Stimulated activated CD8-positive, alpha-beta memory T cell treated with anti-CD3 and anti-CD28 coated beads, Interleukin-4, amount 100 ng/mL, for 24 hours (primary cell): ENCODE data around the gene LY9.

Experiments
- DNase-seq: peaks from one replicate; pipeline ENCODE4 v3.0.0-alpha.2; 2020; ENCODE audit warnings: low read depth

LY9 gene

GRCh38 chr1:160836981-160837557, 41.1 kb downstream of the LY9 start:
- DNase-seq, result no peak

GRCh38 chr1:160837558-160838205, 41.7 kb downstream of the LY9 start:
- DNase-seq, result peak; percentile 67

GRCh38 chr1:160838888-160839287, 42.9 kb downstream of the LY9 start:
- DNase-seq, result no peak

- DNase-seq, result no peak
Measured at GRCh38 chr1:160839746-160840145, 43.8 kb downstream of the LY9 start.

GRCh38 chr1:160841079-160841478, 45.1 kb downstream of the LY9 start:
- no peak for DNase-seq

GRCh38 chr1:160844447-160845232, 48.7 kb downstream of the LY9 start:
- no peak for DNase-seq

- DNase-seq, result no peak
Measured at GRCh38 chr1:160846281-160846680, 50.3 kb downstream of the LY9 start.

- DNase-seq, result no peak
Measured at GRCh38 chr1:160850541-160850940, 54.6 kb downstream of the LY9 start.

GRCh38 chr1:160850993-160851392, 55.0 kb downstream of the LY9 start:
- no peak for DNase-seq

- no peak for DNase-seq
Measured at GRCh38 chr1:160853014-160853413, 57.0 kb downstream of the LY9 start.

- no peak for DNase-seq
Measured at GRCh38 chr1:160853754-160854153, 57.8 kb downstream of the LY9 start.

GRCh38 chr1:160855181-160855981, 59.4 kb downstream of the LY9 start:
- DNase-seq, result no peak

GRCh38 chr1:160858097-160858496, 62.1 kb downstream of the LY9 start:
- DNase-seq, result no peak

- DNase-seq, result no peak
Measured at GRCh38 chr1:160858507-160858906, 62.5 kb downstream of the LY9 start.

- no peak for DNase-seq
Measured at GRCh38 chr1:160859166-160859565, 63.2 kb downstream of the LY9 start.

- DNase-seq, result no peak
Measured at GRCh38 chr1:160860840-160861505, 65.0 kb downstream of the LY9 start.

- DNase-seq, result peak; percentile 56
Measured at GRCh38 chr1:160862203-160863060, 66.5 kb downstream of the LY9 start, which contains the start of gene CD244. CD244 (minus strand) TSS chr1:160862887; CDS start chr1:160862677, 210 bp downstream.

- DNase-seq, result no peak
Measured at GRCh38 chr1:160863061-160863773, 67.2 kb downstream of the LY9 start.

- no peak for DNase-seq
Measured at GRCh38 chr1:160863774-160864131, 67.8 kb downstream of the LY9 start.

- no peak for DNase-seq
Measured at GRCh38 chr1:160864173-160864572, 68.2 kb downstream of the LY9 start.
